22Rv1 (cell line): ENCODE results near the gene AUTS2.

Experiments used
- H3K27ac ChIP-seq: fragments of 450-650 bp; 2 replicates; pipeline ENCODE4 v1.5.1; 2017
- ZFX ChIP-seq: fragments of 450-650 bp; IDR thresholded peaks from 2 replicates; pipeline ENCODE4 v1.6.1; 2017; ENCODE audit warnings: antibody characterized with exemption, borderline replicate concordance
- TF ChIP-seq, protein P1 (sequence below): fragments of 450-650 bp; IDR thresholded peaks from 2 replicates; pipeline ENCODE4 v1.5.1; 2017; ENCODE audit warnings: mild to moderate bottlenecking

Gene AUTS2

GRCh38 chr7:69599286-69599954 is 1.1 kb downstream of the AUTS2 start:
- no peak overlapping the region for H3K27ac ChIP-seq

DNA sequence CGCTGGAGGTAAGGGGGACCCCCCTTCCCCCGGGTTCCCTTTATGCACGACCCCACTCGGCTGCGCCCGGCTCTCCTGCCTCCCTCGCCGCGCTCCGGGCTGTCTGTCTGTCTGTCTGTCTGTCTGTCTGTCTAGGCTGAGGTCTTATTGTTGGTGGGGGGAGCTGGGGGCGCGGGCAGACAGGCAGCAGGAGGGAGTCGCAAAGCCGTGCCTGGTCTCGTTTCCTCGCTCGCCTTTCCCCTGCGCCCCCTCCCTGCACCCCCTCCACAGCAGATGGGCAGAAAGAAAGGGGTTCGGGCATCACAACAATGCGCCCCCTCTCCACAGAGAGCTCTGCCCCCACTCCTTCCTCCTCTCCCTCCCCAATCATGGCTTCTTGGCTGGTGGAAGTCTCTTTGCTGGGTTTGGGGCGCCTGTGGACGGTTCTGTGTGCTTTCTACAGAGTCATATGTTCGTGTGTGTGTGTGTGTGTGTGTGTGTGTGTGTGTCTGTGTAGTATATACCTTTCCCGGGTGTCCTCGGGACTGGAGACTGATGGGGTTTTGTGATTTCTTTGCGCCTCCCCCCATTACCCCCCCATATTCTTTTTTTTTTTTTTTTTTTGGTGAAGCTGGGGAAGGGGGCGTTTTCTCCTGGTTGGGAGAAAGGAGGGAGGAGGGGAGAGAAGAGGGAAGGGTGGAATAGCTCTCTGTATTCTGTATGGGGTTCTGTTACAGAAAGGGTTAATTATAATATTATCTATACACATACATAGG is 1.9 kb downstream of the AUTS2 start:
- no peak overlapping the region for H3K27ac ChIP-seq
- TF ChIP-seq ZFX = no peak
- TF ChIP-seq, protein P1, sequence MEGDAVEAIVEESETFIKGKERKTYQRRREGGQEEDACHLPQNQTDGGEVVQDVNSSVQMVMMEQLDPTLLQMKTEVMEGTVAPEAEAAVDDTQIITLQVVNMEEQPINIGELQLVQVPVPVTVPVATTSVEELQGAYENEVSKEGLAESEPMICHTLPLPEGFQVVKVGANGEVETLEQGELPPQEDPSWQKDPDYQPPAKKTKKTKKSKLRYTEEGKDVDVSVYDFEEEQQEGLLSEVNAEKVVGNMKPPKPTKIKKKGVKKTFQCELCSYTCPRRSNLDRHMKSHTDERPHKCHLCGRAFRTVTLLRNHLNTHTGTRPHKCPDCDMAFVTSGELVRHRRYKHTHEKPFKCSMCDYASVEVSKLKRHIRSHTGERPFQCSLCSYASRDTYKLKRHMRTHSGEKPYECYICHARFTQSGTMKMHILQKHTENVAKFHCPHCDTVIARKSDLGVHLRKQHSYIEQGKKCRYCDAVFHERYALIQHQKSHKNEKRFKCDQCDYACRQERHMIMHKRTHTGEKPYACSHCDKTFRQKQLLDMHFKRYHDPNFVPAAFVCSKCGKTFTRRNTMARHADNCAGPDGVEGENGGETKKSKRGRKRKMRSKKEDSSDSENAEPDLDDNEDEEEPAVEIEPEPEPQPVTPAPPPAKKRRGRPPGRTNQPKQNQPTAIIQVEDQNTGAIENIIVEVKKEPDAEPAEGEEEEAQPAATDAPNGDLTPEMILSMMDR = no peak

More at GRCh38 chr7:69599286-69599954, 1.1 kb downstream of the AUTS2 start:
- TF ChIP-seq ZFX = no peak
- TF ChIP-seq, protein P1 = no peak

GRCh38 chr7:69600710-69601519 is 2.6 kb downstream of the AUTS2 start:
- no peak overlapping the region for H3K27ac ChIP-seq
- TF ChIP-seq ZFX = no peak
- TF ChIP-seq, protein P1 = no peak

- no peak overlapping the region for H3K27ac ChIP-seq
- TF ChIP-seq, protein P1 = no peak
- no peak for TF ChIP-seq ZFX
These were observed 4.2 kb downstream of the AUTS2 start for GRCh38 chr7:69602522-69602921.

DNA sequence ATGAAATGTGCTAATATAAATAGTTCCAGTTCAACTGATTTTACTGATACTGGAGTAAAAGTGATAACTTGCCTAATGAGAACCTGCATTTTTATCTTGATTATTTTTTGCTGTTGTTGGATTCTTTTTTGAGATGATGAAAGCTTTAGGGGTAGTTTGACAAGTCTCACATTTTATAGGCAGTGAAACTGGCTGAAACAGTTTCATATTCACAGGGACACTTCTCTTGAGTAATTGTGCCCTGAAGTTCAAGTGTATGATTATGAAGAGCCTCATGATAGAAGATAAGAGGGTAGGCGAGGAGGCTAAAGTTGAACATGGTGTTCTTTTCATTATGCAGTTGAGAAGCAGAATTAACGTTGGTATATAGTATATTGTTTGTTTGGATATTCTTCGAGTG is 5.1 kb downstream of the AUTS2 start:
- no peak for TF ChIP-seq ZFX
- H3K27ac ChIP-seq = no peak overlapping the region

GRCh38 chr7:69603937-69604494 is 5.7 kb downstream of the AUTS2 start:
- no peak overlapping the region for H3K27ac ChIP-seq
- TF ChIP-seq, protein P1 = no peak
- TF ChIP-seq ZFX = no peak

DNA sequence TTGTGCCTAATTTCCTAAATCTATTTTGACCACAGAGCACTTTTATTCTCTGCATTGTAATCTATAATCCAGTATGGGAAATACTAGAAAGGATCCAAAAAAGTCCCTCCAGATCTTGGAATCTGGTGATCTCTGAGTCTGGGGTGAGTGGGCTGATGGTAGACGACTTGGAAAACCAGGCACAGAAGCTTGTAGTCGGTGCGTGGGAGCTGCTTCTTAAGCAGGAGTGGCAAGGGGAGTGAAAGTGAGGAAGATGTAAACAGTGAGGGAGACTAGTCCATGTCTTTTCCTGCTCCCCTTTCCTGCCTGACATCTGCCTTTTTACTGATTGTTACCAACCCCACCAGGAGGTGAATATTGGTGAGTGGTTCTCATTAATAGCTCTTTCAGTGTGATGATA is 6.8 kb downstream of the AUTS2 start:
- no peak overlapping the region for H3K27ac ChIP-seq
- TF ChIP-seq, protein P1 = no peak
- TF ChIP-seq ZFX = no peak
